GM18507 (cell line): Measurements from ENCODE around the gene MBTPS1.
"Not testable (repeated sequence)": the region's sequence is repeated elsewhere in the genome, so short reads cannot be mapped to it uniquely, and the experiment has no call there.

ENCODE experiments used
- DNase-seq: peaks from one replicate; pipeline ENCODE4 v3.0.0; 2011; ENCODE audit warnings: low read depth; ENCODE audit not compliant: insufficient read length; ENCODE audit errors: extremely low spot score
- FAIRE-seq: peaks from 2 replicates; lab custom pipeline; 2011; peaks lifted over from hg19 to GRCh38; lab: Jason Lieb, UNC

MBTPS1 gene

GRCh38 chr16:84138500-84138823, 21.7 kb upstream of the MBTPS1 start:
- no peak for FAIRE-seq

GRCh38 chr16:84137769-84138357, 21.1 kb upstream of the MBTPS1 start:
- DNase-seq (no peak), FAIRE-seq (no peak)

More at GRCh38 chr16:84138500-84138823, 21.7 kb upstream of the MBTPS1 start:
- no peak for DNase-seq

DNA sequence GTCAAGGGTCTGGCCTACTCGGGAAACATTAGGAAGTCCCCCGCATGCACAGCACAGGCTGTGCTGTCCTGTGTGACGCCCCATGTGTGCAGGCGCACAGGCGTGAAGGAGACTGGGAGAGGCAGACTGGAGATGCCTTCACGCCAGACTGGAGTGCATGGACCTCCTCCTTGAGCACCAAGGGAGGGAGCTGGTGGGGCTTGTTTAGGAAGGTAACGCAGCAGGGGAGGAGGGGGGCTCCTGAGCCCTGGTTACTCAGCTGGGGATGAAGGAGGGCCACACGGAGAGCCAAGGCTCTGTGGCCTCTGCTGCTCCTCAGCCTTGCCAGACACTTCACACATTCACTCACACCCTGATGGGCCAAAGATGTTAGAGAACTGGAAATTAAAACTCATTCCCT, 20.5 kb upstream of the MBTPS1 start:
- no peak for FAIRE-seq
- no peak for DNase-seq

- no peak for FAIRE-seq
- DNase-seq = no peak
Observed at GRCh38 chr16:84136331-84137125, 19.8 kb upstream of the MBTPS1 start.

DNA sequence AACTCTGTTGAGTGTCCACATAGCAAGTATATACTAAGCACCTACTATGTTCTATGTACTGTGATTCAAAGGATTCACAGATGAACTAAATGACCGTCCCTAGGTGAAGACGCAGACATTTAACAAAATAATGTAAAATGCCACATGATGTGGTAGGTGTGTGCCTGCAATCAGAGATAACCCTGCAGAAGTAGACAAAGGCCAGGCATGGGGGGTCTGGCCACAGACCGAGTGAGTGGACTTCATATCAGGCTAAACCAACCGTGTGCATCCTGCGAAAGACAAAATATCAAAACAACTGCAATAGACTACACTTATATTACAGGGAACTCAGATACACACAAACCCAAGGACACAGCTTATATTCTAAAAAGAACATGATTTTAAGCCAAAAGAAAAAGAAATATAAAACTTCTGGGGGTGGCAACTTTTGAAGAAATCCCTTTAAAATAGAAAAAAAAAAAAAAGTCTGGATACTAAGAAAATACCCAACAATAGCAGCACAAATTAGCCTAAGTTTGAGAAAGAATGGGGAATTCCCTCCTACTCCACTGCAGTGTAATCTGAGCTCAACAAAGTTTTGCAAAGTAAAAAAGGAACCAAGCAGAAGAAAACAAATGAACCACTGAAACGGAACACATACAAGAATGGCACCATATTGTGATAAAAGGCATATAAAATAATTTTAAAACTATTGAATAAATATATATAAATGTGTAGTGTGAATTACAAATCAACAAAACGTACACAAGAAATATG, 16.0 kb upstream of the MBTPS1 start:
- no peak for DNase-seq
- FAIRE-seq = no peak

DNA sequence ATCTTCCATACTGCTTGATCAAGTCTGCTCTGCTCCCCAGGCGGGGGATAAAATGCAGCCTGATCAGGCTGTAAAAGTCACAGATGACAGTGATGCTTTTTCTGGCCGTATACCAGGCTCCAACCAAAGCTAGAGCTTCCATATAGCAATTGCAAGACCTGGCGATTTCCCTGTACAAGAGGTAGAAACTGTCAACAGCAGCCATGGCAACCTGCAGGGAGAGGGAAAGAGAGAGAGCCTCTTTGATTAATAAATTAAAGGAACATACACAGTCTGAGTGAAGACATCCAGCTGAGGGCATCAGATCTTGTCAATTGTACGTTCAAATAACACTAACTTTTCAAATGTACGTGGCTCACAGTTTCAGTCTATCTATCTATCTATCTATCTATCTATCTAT, 14.4 kb upstream of the MBTPS1 start:
- FAIRE-seq (no peak), DNase-seq (no peak)

GRCh38 chr16:84124257-84125073, 7.7 kb upstream of the MBTPS1 start:
- no peak for DNase-seq
- FAIRE-seq = no peak

GRCh38 chr16:84121007-84121406, 4.3 kb upstream of the MBTPS1 start:
- no peak for DNase-seq
- FAIRE-seq = no peak

- FAIRE-seq (no peak), DNase-seq (no peak)
Observed at GRCh38 chr16:84120023-84120422, 3.3 kb upstream of the MBTPS1 start.

- FAIRE-seq (no peak), DNase-seq (no peak)
Observed at GRCh38 chr16:84119368-84119767, 2.6 kb upstream of the MBTPS1 start.

- DNase-seq, FAIRE-seq: not testable (repeated sequence)
Observed at GRCh38 chr16:84118315-84118714, 1.6 kb upstream of the MBTPS1 start.

GRCh38 chr16:84117494-84117843, 727 bp upstream of the MBTPS1 start:
- FAIRE-seq = no peak
- peak; percentile 18 for DNase-seq

DNA sequence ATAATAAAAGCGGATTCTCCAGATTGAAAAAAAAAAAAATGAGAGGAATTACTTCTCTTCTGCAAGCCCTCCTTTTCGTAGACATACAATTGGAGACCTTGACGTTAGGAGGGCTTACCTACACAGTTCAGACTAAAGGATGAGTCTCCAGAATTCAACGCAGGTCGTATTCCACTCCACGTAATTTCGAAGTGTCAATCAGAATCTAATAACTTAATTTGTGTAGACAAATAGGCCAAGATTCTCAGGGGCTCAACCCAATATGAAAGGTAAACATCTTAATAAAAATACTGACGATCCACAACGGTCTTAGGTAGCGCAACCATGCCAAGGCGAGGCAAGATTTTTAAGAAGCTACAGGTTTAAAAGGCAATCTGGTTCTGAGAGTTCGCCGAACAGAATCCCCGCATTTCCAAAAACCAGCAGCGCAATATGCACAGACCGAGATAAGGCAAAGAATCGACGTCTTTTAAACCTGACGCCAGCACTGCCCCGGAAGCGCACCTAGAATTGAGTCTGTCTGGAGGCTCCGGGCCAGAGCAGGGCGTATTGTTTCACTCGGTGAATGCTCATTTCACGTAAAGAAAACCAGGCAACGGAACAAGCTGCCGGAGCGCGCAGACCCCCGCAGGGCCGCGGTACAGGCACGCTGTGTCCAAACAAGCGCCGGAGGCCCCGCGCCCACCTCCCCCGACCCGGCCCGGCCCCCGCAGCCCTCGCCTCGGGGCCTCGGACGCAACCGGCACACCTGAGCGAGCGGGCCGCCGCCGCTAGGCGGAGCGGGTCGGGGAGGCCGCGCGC, 623 bp downstream of the MBTPS1 start:
- FAIRE-seq = peak; percentile 18
- peak; percentile 17 for DNase-seq

GRCh38 chr16:84111949-84112348, 4.8 kb downstream of the MBTPS1 start:
- DNase-seq, FAIRE-seq: not testable (repeated sequence)

DNA sequence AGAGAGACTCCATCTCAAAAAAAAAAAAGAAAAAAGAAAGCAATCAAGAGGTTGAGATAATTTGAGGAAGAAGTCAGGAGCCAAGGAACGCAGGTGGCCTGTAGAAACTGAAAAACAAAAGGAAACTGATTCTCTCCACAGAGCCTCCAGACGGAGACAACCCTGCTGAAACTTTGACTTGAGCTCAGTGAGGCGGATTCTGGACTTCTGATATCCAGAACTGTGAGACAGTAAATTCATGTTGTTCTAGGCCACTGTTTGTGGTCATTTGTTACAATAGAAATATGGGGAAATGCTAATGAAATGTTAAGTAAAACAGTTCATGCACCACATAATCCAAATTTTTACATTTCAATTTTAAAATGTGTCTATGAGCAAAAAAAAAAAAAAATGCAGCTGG, 5.2 kb downstream of the MBTPS1 start:
- DNase-seq = no peak
- peak; percentile 29 for FAIRE-seq

- no peak for FAIRE-seq
- no peak for DNase-seq
Observed at GRCh38 chr16:84110527-84110926, 6.2 kb downstream of the MBTPS1 start.

GRCh38 chr16:84109598-84110335, 7.0 kb downstream of the MBTPS1 start:
- DNase-seq (no peak), FAIRE-seq (no peak)

- DNase-seq (no peak), FAIRE-seq (no peak)
Observed at GRCh38 chr16:84107921-84108320, 8.8 kb downstream of the MBTPS1 start.
